ENCODE results near the gene SERPINA1.

- TF ChIP-seq CTCF (IDR thresholded peaks at IDR 0.05; ENCODE audit: poor library complexity) (no peak), EZH2 (IDR thresholded peaks at IDR 0.05; ENCODE audit: borderline replicate concordance) (no peak)
These were observed 4.6 kb downstream of the SERPINA1 start for GRCh38 chr14:94383777-94384176.
